ENCODE results near the gene DARS2. TPM values are rescaled to one million over a fixed set of nuclear protein-coding genes. Genes with fewer than 3 reads are reported as not detected.
"Not testable (repeated sequence)": the region's sequence is repeated elsewhere in the genome, so short reads cannot be mapped to it uniquely, and the experiment has no call there.

Gene DARS2
- total RNA-seq, 2 experiments from 2014 or later, result 42.7 to 44.1 TPM

DNA sequence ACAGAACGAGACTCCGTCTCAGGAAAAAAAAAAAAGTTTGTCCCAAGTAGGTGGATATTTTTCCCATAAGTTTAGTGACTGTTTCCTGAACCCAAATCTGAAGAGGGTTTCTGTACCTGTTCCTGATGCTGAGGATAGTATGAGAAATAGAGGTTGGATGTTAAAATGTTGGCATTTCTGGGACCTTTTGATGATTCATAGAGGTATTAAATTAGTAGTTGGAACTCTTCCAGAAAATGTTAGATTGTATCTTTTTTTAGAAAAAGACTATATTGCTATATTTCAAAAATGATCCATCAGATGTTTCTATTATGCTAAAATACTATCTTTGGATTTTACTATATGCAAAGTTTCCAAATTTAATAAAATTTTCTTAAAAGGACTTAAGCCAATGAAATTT is 3.1 kb downstream of the DARS2 start:
- Mint-ChIP-seq H3K9me3 (no peaks in the 10 kb centered on the region), H3K4me3 (peak overlapping the region; percentile 22), H3K36me3 (ENCODE audit: low read depth) (peaks cover 23% of the 10 kb centered on the region), H3K27me3 (ENCODE audit: low read depth) (no peaks in the 10 kb centered on the region), H3K27ac (no peak overlapping the region), H3K4me1 (ENCODE audit: low read depth) (peaks cover 31% of the 10 kb centered on the region)
- CTCF ChIA-PET, result interaction anchor here (0.7 to 0.9 kb wide), 2 partner anchors 59 to 397 kb away, joined by 3 to 5 read pairs; no protein-coding TSS in a partner anchor
- no peak for DNase-seq
- intact Hi-C loops (cut with micrococcal nuclease), result no loop called here

GRCh38 chr1:173832748-173833147 is 8.3 kb downstream of the DARS2 start:
- no peaks in the 10 kb centered on the region for H3K27me3 Mint-ChIP-seq (ENCODE audit: low read depth)
- H3K27ac Mint-ChIP-seq, result no peak overlapping the region
- intact Hi-C loops (cut with micrococcal nuclease), result loop anchor here (2.0 kb wide), 1 partner anchor 384 kb away; no protein-coding TSS in a partner anchor
- DNase-seq, result no peak
- H3K4me3 Mint-ChIP-seq, result no peak overlapping the region
- peaks cover 22% of the 10 kb centered on the region for H3K36me3 Mint-ChIP-seq (ENCODE audit: low read depth)
- H3K4me1 Mint-ChIP-seq (ENCODE audit: low read depth), result peaks cover 9% of the 10 kb centered on the region
- CTCF ChIA-PET, result no interaction called here
- H3K9me3 Mint-ChIP-seq, result no peaks in the 10 kb centered on the region

DNA sequence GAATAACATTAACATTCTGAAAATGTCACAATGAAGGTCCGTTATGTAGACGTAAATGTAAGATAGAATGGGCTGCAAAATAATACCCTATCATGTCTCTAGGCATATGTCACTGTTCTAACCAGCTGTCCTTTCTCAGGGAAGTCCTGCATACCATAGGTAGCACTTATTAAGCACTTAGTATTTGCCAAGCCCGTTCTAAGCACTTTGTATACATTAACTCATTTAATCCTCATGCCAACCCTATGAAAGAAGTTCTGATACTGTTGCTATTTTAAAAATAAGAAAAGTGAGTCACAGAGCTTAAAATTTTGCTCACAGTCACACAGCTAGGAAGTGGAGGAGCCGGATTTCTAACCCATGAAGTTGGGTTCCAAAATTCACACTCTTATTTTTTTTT is 27.6 kb downstream of the DARS2 start:
- no peaks in the 10 kb centered on the region for H3K9me3 Mint-ChIP-seq
- DNase-seq, result no peak
- no peaks in the 10 kb centered on the region for H3K27me3 Mint-ChIP-seq (ENCODE audit: low read depth)
- CTCF ChIA-PET, result interaction anchor here (0.5 to 1.1 kb wide), 4 partner anchors 48 to 1102 kb away, joined by 3 to 5 read pairs (median 4); no protein-coding TSS in a partner anchor
- peaks cover 30% of the 10 kb centered on the region for H3K36me3 Mint-ChIP-seq (ENCODE audit: low read depth)
- intact Hi-C loops (cut with micrococcal nuclease), result no loop called here
- H3K4me1 Mint-ChIP-seq (ENCODE audit: low read depth), result no peaks in the 10 kb centered on the region
- no peak overlapping the region for H3K4me3 Mint-ChIP-seq
- H3K27ac Mint-ChIP-seq, result no peak overlapping the region

DNA sequence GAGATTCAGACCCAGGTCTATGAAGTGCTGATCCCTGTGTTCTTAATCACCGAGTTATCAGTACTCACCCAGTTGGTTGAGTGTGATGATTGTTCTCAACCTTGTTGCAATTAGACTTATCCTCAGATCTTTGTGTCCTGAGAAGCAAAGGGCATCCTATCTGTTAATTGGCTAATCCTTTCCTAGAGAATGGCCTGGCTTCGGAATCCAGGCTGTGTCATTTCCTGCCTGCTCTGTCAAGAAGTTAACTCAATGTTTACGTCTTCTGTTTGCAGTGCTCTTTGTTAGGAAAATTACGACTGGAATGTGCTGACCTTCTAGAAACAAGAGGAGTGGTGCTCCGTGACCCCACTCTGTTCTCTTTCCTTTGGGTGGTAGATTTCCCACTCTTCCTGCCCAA is 28.6 kb downstream of the DARS2 start:
- no peak for DNase-seq
- H3K4me3 Mint-ChIP-seq, result no peak overlapping the region
- intact Hi-C loops (cut with micrococcal nuclease), result no loop called here
- H3K36me3 Mint-ChIP-seq (ENCODE audit: low read depth), result peaks cover 30% of the 10 kb centered on the region
- H3K4me1 Mint-ChIP-seq (ENCODE audit: low read depth), result no peaks in the 10 kb centered on the region
- CTCF ChIA-PET, result no interaction called here
- no peaks in the 10 kb centered on the region for H3K27me3 Mint-ChIP-seq (ENCODE audit: low read depth)
- no peaks in the 10 kb centered on the region for H3K9me3 Mint-ChIP-seq
- no peak overlapping the region for H3K27ac Mint-ChIP-seq

DNA sequence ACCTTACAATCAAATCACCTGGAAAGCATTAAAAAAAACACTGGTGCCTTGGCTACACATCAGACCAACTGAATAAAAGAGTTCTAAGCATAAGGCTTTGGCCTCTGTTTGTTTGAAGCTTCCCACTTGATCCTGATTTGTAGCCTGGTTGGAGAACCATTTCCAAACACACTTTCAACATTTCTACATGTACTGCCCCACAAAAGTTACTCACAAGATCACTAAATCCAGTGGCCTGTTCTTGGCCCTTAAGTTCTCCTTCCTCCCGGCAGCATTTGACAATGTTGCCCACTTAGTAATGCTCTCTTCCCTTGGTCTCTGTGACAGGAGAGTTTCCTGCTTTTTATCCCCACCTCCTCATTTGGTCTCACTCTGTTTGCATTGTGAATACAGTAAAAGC is 31.5 kb downstream of the DARS2 start:
- intact Hi-C loops (cut with micrococcal nuclease), result no loop called here
- H3K27me3 Mint-ChIP-seq (ENCODE audit: low read depth), result no peaks in the 10 kb centered on the region
- no peak overlapping the region for H3K4me3 Mint-ChIP-seq
- CTCF ChIA-PET, result interaction anchor here (0.6 kb wide), 1 partner anchor 355 kb away, joined by 3 read pairs; no protein-coding TSS in a partner anchor
- no peak overlapping the region for H3K27ac Mint-ChIP-seq
- H3K36me3 Mint-ChIP-seq (ENCODE audit: low read depth), result peaks cover 33% of the 10 kb centered on the region
- no peaks in the 10 kb centered on the region for H3K4me1 Mint-ChIP-seq (ENCODE audit: low read depth)
- no peak for DNase-seq
- no peaks in the 10 kb centered on the region for H3K9me3 Mint-ChIP-seq

GRCh38 chr1:173856903-173857302 is 32.4 kb downstream of the DARS2 start:
- Mint-ChIP-seq H3K4me3 (no peak overlapping the region), H3K4me1 (ENCODE audit: low read depth) (no peaks in the 10 kb centered on the region), H3K36me3 (ENCODE audit: low read depth) (peaks cover 30% of the 10 kb centered on the region), H3K27me3 (ENCODE audit: low read depth) (no peaks in the 10 kb centered on the region), H3K9me3 (no peaks in the 10 kb centered on the region), H3K27ac (no peak overlapping the region)
- DNase-seq, result no peak
- intact Hi-C loops (cut with micrococcal nuclease), result no loop called here
- CTCF ChIA-PET, result interaction anchor here (0.6 kb wide), 1 partner anchor 190 kb away, joined by 4 read pairs; no protein-coding TSS in a partner anchor

- H3K27ac Mint-ChIP-seq, result no peak overlapping the region
- no peaks in the 10 kb centered on the region for H3K9me3 Mint-ChIP-seq
- no peaks in the 10 kb centered on the region for H3K27me3 Mint-ChIP-seq (ENCODE audit: low read depth)
- H3K4me1 Mint-ChIP-seq (ENCODE audit: low read depth), result no peaks in the 10 kb centered on the region
- CTCF ChIA-PET, result interaction anchor here (0.6 kb wide), 1 partner anchor 189 kb away, joined by 4 read pairs; no protein-coding TSS in a partner anchor
- no peak overlapping the region for H3K4me3 Mint-ChIP-seq
- no peak for DNase-seq
- peaks cover 30% of the 10 kb centered on the region for H3K36me3 Mint-ChIP-seq (ENCODE audit: low read depth)
- intact Hi-C loops (cut with micrococcal nuclease), result no loop called here
These were observed 33.0 kb downstream of the DARS2 start for GRCh38 chr1:173857363-173857917.

DNA sequence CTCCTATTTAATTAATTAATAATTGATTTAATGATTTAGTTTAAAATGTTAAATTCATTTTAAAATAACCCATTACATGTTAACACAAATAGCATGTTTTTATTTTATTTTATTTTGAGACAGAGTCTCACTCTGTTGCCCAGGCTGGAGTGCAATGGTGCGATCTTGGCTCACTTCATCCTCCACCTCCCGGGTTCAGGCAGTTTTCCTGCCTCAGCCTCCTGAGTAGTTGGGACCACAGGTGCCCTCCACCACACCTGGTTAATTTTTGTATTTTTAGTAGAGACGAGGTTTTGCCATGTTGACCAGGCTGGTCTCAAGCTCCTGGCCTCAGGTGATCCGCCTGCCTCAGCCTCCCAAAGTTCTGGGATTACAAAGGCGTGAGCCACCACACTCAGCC is 35.1 kb downstream of the DARS2 start:
- Mint-ChIP-seq H3K4me1 (ENCODE audit: low read depth) (peaks cover 12% of the 10 kb centered on the region), H3K36me3 (ENCODE audit: low read depth) (peaks cover 35% of the 10 kb centered on the region)
- intact Hi-C loops (cut with micrococcal nuclease); H3K9me3 Mint-ChIP-seq; H3K27ac Mint-ChIP-seq; H3K27me3 Mint-ChIP-seq (ENCODE audit: low read depth); DNase-seq; H3K4me3 Mint-ChIP-seq: not testable (repeated sequence)
- CTCF ChIA-PET, result interaction anchor here (0.7 kb wide), 1 partner anchor 219 kb away, joined by 3 read pairs; no protein-coding TSS in a partner anchor

DNA sequence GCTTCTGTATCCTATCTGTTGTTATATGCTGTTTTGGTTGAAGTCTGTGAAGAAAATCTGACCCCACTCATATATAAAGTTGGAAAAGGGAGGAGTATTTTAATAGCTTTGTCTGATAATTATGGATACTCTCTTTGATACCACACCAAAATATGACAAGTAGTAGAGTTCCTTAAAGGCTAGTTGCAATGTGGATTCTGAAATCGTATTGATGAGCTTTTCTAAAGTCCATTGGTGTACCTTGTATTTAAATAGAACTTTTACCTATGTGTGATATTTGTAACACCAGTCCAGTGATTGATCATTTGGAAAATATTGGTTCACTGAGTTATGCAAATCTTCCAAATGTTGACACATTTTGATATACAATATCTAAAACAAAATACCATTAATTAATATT is 35.6 kb downstream of the DARS2 start:
- CTCF ChIA-PET, result interaction anchor here (0.7 kb wide), 1 partner anchor 218 kb away, joined by 3 read pairs; no protein-coding TSS in a partner anchor
- DNase-seq, result no peak
- Mint-ChIP-seq H3K27ac (peak overlapping the region; percentile 46), H3K36me3 (ENCODE audit: low read depth) (peaks cover 37% of the 10 kb centered on the region), H3K9me3 (no peaks in the 10 kb centered on the region), H3K4me1 (ENCODE audit: low read depth) (peaks cover 14% of the 10 kb centered on the region), H3K27me3 (ENCODE audit: low read depth) (no peaks in the 10 kb centered on the region), H3K4me3 (no peak overlapping the region)
- intact Hi-C loops (cut with micrococcal nuclease), result no loop called here

- Mint-ChIP-seq H3K27ac (peak overlapping the region; percentile 98), H3K4me3 (no peak overlapping the region)
- intact Hi-C loops (cut with micrococcal nuclease), result no loop called here
These were observed 37.3 kb downstream of the DARS2 start for GRCh38 chr1:173861731-173862145.

DNA sequence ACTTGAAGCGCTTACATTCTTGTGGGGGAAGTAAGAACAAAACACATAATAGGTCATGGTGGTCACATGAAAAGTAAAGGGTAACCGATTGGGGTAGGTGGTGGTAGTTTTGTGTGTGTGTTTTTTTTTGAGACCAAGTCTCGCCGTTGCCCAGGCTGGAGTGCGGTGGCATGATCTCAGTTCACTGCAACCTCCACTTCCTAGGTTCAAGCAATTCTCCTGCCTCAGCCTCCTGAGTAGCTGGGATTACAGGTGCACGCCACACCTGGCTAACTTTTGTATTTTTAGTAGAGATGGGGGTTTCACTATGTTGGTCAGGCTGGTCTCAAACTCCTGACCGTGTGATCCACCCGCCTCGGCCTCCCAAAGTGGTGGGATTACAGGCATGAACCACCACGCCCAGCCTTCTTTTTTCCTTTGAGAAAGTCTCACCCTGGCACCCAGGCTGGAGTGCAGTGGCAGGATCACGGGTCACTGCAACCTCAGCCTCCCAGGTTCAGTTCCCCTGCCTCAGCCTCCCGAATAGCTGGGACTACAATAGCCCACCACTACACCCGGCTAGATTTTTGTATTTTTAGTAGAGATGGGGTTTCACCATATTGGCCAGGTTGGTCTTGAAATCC is 37.8 kb downstream of the DARS2 start:
- H3K36me3 Mint-ChIP-seq (ENCODE audit: low read depth), result peaks cover 49% of the 10 kb centered on the region
- H3K4me3 Mint-ChIP-seq; H3K27me3 Mint-ChIP-seq (ENCODE audit: low read depth); intact Hi-C loops (cut with micrococcal nuclease); DNase-seq; CTCF ChIA-PET; H3K9me3 Mint-ChIP-seq: not testable (repeated sequence)
- peaks cover 22% of the 10 kb centered on the region for H3K4me1 Mint-ChIP-seq (ENCODE audit: low read depth)
- peak overlapping the region; percentile 98 for H3K27ac Mint-ChIP-seq

More at GRCh38 chr1:173861731-173862145, 37.3 kb downstream of the DARS2 start:
- H3K27me3 Mint-ChIP-seq (ENCODE audit: low read depth), result no peaks in the 10 kb centered on the region
- DNase-seq, result no peak
- no peaks in the 10 kb centered on the region for H3K9me3 Mint-ChIP-seq
- CTCF ChIA-PET, result no interaction called here
- H3K4me1 Mint-ChIP-seq (ENCODE audit: low read depth), result peaks cover 22% of the 10 kb centered on the region
- H3K36me3 Mint-ChIP-seq (ENCODE audit: low read depth), result peaks cover 44% of the 10 kb centered on the region

DNA sequence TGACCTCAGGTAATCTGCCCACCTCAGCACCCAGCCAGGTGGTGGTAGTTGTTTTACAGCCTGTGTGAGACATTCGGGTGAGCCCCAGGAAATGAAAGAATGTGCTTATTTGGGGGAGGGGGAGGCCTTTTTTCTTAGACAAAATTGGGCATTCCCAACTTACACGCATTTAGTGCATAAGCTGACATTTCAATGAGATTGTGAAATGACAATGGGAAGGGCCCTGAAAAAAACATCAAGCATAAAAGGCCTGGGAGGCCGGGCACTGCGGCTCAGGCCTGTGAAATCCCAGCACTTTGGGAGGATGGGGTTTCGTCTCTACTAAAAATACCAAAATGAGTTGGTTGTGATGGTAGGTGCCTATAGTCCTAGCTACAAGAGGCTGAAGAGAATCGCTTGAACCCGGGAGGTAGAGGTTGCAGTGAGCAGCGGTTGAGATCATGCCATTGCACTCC is 38.3 kb downstream of the DARS2 start:
- peaks cover 22% of the 10 kb centered on the region for H3K4me1 Mint-ChIP-seq (ENCODE audit: low read depth)
- H3K27me3 Mint-ChIP-seq (ENCODE audit: low read depth), result no peaks in the 10 kb centered on the region
- no peak overlapping the region for H3K4me3 Mint-ChIP-seq
- CTCF ChIA-PET, result no interaction called here
- no peaks in the 10 kb centered on the region for H3K9me3 Mint-ChIP-seq
- intact Hi-C loops (cut with micrococcal nuclease), result no loop called here
- no peak for DNase-seq
- peak overlapping the region; percentile 98 for H3K27ac Mint-ChIP-seq
- peaks cover 51% of the 10 kb centered on the region for H3K36me3 Mint-ChIP-seq (ENCODE audit: low read depth)
